Endothelial cell (in vitro differentiated cells): Measurements from ENCODE around the gene B3GAT1. TPM values are rescaled to one million over a fixed set of nuclear protein-coding genes. Genes with fewer than 3 reads are reported as not detected.

Source experiments
- DNase-seq: peaks from one replicate; pipeline ENCODE4 v3.0.0; 2021; ENCODE audit warnings: low spot score
- H3K27ac Mint-ChIP-seq: one replicate; pipeline ENCODE4 v1.8.0; 2021; ENCODE audit warnings: mixed read lengths, inconsistent platforms; ENCODE audit not compliant: unreplicated experiment
- H3K27me3 Mint-ChIP-seq: one replicate; pipeline ENCODE4 v1.8.0; 2021; ENCODE audit warnings: mild to moderate bottlenecking, moderate library complexity, mixed read lengths, inconsistent platforms; ENCODE audit not compliant: unreplicated experiment
- H3K36me3 Mint-ChIP-seq: one replicate; pipeline ENCODE4 v1.8.0; 2021; ENCODE audit warnings: mild to moderate bottlenecking, low read depth, mixed read lengths, inconsistent platforms; ENCODE audit not compliant: unreplicated experiment
- H3K4me1 Mint-ChIP-seq: one replicate; pipeline ENCODE4 v1.8.0; 2021; ENCODE audit warnings: mild to moderate bottlenecking, mixed read lengths, inconsistent platforms; ENCODE audit not compliant: unreplicated experiment
- H3K4me3 Mint-ChIP-seq: one replicate; pipeline ENCODE4 v1.8.0; 2021; ENCODE audit warnings: mild to moderate bottlenecking, mixed read lengths, inconsistent platforms; ENCODE audit not compliant: unreplicated experiment
- H3K9me3 Mint-ChIP-seq: one replicate; pipeline ENCODE4 v1.8.0; 2021; ENCODE audit warnings: mixed read lengths, inconsistent platforms; ENCODE audit not compliant: unreplicated experiment
- CTCF ChIP-seq: fragments of 200-600 bp; sonication (generic); IDR thresholded peaks from one replicate; pipeline ENCODE4 v1.5.0; 2021; ENCODE audit warnings: antibody characterized with exemption; ENCODE audit not compliant: unreplicated experiment
- long read RNA-seq: library from polyadenylated mRNA; unstranded; transcript quantifications from one replicate; pipeline ENCODE4 v2.0.0, GENCODE V29; 2020; ENCODE audit not compliant: unreplicated experiment
- total RNA-seq: library from RNA; stranded (reverse); fragmentation: NEBNext Ultra II Directional; extraction: Animal tissue kit (Norgen Biotek cat#: 25700); gene quantifications from one replicate; pipeline ENCODE4 v1.2.1, GENCODE V29; 2021; ENCODE audit not compliant: unreplicated experiment

Gene B3GAT1
- 18.2 TPM for total RNA-seq
- long read RNA-seq: 0 reads

- no peaks in the 10 kb centered on the region for H3K36me3 Mint-ChIP-seq
- H3K27ac Mint-ChIP-seq: no peak within 1 kb of the TSS
- no peak for TF ChIP-seq CTCF
- peaks cover 24% of the 10 kb centered on the region for H3K4me1 Mint-ChIP-seq
- peak; percentile 27 for DNase-seq
- H3K27me3 Mint-ChIP-seq: peaks cover 16% of the 10 kb centered on the region
- no peaks in the 10 kb centered on the region for H3K9me3 Mint-ChIP-seq
- peak within 1 kb of the TSS; percentile 86 for H3K4me3 Mint-ChIP-seq
These were observed at the start of gene B3GAT1 for GRCh38 chr11:134412203-134413042. TSS of gene B3GAT1 (minus strand) at chr11:134412242. CDS start at chr11:134387659, 24,583 bp downstream.

GRCh38 chr11:134461621-134462020 lies 49.6 kb upstream of the B3GAT1 start:
- H3K27me3 Mint-ChIP-seq: peaks cover 1% of the 10 kb centered on the region
- no peak for DNase-seq
- peaks cover 8% of the 10 kb centered on the region for H3K4me1 Mint-ChIP-seq
- no peak for TF ChIP-seq CTCF
- H3K27ac Mint-ChIP-seq: no peak overlapping the region
- H3K4me3 Mint-ChIP-seq: no peak overlapping the region
- no peaks in the 10 kb centered on the region for H3K9me3 Mint-ChIP-seq
- H3K36me3 Mint-ChIP-seq: no peaks in the 10 kb centered on the region

GRCh38 chr11:134460881-134461280 lies 48.8 kb upstream of the B3GAT1 start:
- Mint-ChIP-seq H3K4me1 (peaks cover 5% of the 10 kb centered on the region), H3K9me3 (no peaks in the 10 kb centered on the region), H3K36me3 (no peaks in the 10 kb centered on the region), H3K27me3 (peaks cover 1% of the 10 kb centered on the region), H3K27ac (no peak overlapping the region), H3K4me3 (no peak overlapping the region)
- no peak for DNase-seq
- TF ChIP-seq CTCF: no peak

- Mint-ChIP-seq H3K27ac (no peak overlapping the region), H3K27me3 (no peaks in the 10 kb centered on the region), H3K4me1 (peaks cover 4% of the 10 kb centered on the region), H3K9me3 (no peaks in the 10 kb centered on the region), H3K4me3 (no peak overlapping the region), H3K36me3 (no peaks in the 10 kb centered on the region)
- TF ChIP-seq CTCF: no peak
- DNase-seq: no peak
These were observed 48.1 kb upstream of the B3GAT1 start for GRCh38 chr11:134460062-134460561.
